NCI-H345 treated with DMSO at 0.1 percent for 48 hours (cell line): ENCODE results near the gene ZNF574.

Experiments used
- DNase-seq: peaks from one replicate; lab custom pipeline; 2025; ENCODE audit not compliant: unreplicated experiment; lab: John Stamatoyannopoulos, UW

The ZNF574 gene

DNA sequence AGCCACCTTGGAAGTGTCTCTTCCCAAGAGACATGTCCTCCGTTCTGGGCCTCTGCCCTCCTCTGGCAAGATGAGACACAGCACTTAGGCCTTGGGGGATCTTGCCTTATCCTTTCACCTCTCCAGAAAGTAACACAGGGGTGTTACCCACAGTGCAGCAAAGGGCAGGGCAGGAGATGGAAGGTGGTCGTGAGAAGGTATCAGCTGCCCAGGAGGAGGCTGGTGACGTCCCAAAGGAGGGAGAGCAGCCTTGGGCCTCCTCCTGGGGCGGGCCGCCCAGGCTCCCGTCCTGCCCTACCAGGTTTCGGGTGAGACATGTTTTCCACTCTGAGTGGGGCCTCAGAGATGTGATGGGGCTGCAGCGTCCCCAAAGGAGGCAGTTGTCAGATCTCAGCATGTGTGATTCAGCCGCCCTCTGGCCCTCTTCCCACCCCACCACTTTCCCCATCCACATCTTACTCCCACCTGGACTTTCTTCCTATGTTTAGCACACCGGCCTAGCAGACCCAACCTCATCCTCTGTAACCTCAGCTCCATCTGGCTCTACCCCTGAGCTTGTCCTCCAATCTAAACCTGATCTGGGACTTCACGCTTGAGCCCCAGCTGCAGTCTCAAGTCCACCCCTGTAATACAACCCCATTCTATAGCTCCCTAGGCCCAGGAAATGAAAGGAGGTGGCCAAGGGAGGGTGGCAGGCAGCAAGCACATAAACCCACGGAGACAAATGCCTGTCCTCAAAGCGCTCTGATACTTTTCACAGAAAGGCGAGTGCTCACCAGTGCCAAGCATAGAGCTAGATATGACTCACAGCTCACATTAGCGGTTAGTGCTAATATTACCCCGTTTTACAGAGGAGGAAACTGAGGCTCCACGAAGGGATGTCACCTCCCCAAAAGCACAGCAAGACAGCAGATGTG, 47.0 kb downstream of the ZNF574 start:
- DNase-seq, result no peak

- no peak for DNase-seq
Observed at GRCh38 chr19:42123765-42124164, 47.8 kb downstream of the ZNF574 start.

GRCh38 chr19:42124386-42124901, 48.5 kb downstream of the ZNF574 start:
- DNase-seq, result no peak

DNA sequence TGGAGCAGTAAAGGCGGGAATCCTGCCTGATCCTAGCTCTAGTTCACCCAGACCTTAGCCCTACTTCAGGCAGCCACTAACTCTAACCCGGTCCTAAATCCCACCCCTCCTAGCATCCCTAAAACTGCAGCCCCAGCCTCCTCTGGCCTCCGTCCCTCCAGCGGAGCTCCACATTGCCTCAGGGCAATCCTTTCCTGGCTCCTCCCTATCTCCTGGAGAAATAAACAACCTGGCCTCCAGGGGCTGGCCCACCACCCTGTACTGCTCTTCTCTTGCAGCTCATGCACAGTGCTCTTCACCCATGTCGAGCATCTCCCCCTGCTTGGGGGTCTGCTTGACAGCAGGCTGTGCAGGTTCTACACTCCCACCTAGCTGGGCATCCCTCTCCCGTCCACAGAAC, 49.6 kb downstream of the ZNF574 start:
- DNase-seq, result no peak

GRCh38 chr19:42126574-42126973, 50.6 kb downstream of the ZNF574 start:
- no peak for DNase-seq

GRCh38 chr19:42129399-42130253, 53.7 kb downstream of the ZNF574 start:
- no peak for DNase-seq

DNA sequence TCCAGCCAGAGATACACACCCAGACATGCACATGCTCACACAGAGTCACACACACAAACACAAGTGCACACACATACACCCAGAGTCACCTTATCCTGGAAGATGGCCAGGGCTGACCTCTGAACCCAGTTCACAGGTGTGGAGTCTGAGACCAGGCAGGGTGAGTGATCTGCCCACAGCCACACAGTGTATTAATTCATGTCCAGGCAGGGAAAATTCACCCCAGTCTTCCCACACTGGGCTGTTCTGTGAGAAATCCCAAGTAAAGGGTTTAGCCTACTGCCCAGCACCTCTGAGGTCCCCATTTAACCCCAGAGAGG, 54.2 kb downstream of the ZNF574 start:
- no peak for DNase-seq
